GM18868 (cell line): ENCODE measurements around the gene ZNF860.
"Not testable (repeated sequence)": the region's sequence is repeated elsewhere in the genome, so short reads cannot be mapped to it uniquely, and the experiment has no call there.

ENCODE experiments used
- ATAC-seq: cut with Tn5 transposase; IDR thresholded peaks from one replicate; pipeline ENCODE4 v1.9.1; 2021; ENCODE audit warnings: mild to moderate bottlenecking, moderate library complexity; ENCODE audit not compliant: unreplicated experiment

The ZNF860 gene

GRCh38 chr3:31995026-31995425 lies 13.5 kb downstream of the ZNF860 start:
- ATAC-seq: not testable (repeated sequence)

GRCh38 chr3:31996195-31996594 lies 14.6 kb downstream of the ZNF860 start:
- peak; percentile 66 for ATAC-seq

- no peak for ATAC-seq
Measured at GRCh38 chr3:31997500-31997899, 15.9 kb downstream of the ZNF860 start.

GRCh38 chr3:31999907-32000439 lies 18.4 kb downstream of the ZNF860 start:
- ATAC-seq: peak; percentile 74

GRCh38 chr3:32000877-32001276 lies 19.3 kb downstream of the ZNF860 start:
- ATAC-seq: no peak

GRCh38 chr3:32002561-32003368 lies 21.2 kb downstream of the ZNF860 start:
- no peak for ATAC-seq

GRCh38 chr3:32003380-32003779 lies 21.8 kb downstream of the ZNF860 start:
- ATAC-seq: no peak

GRCh38 chr3:32004113-32004765 lies 22.7 kb downstream of the ZNF860 start:
- no peak for ATAC-seq

- ATAC-seq: no peak
Measured at GRCh38 chr3:32009101-32009500, 27.6 kb downstream of the ZNF860 start.

GRCh38 chr3:32009957-32010356 lies 28.4 kb downstream of the ZNF860 start:
- ATAC-seq: no peak

GRCh38 chr3:32010699-32011098 lies 29.1 kb downstream of the ZNF860 start:
- not testable (repeated sequence) for ATAC-seq

GRCh38 chr3:32015638-32016037 lies 34.1 kb downstream of the ZNF860 start:
- not testable (repeated sequence) for ATAC-seq

GRCh38 chr3:32017286-32017685 lies 35.7 kb downstream of the ZNF860 start:
- no peak for ATAC-seq

GRCh38 chr3:32018757-32019564 lies 37.4 kb downstream of the ZNF860 start:
- peak; percentile 51 for ATAC-seq

- ATAC-seq: no peak
Measured at GRCh38 chr3:32021155-32021554, 39.6 kb downstream of the ZNF860 start.

GRCh38 chr3:32021748-32022147 lies 40.2 kb downstream of the ZNF860 start:
- ATAC-seq: no peak

- ATAC-seq: no peak
Measured at GRCh38 chr3:32022947-32023346, 41.4 kb downstream of the ZNF860 start.

- ATAC-seq: no peak
Measured at GRCh38 chr3:32026593-32026992, 45.0 kb downstream of the ZNF860 start.

- no peak for ATAC-seq
Measured at GRCh38 chr3:32037932-32038267, 56.4 kb downstream of the ZNF860 start.

GRCh38 chr3:32041316-32041715 lies 59.8 kb downstream of the ZNF860 start:
- no peak for ATAC-seq
